ENCODE measurements around the gene CHD9.

CHD9 gene

GRCh38 chr16:53098526-53099317 lies 43.9 kb downstream of the CHD9 start:
- DNase-seq = peak; percentile 80

DNA sequence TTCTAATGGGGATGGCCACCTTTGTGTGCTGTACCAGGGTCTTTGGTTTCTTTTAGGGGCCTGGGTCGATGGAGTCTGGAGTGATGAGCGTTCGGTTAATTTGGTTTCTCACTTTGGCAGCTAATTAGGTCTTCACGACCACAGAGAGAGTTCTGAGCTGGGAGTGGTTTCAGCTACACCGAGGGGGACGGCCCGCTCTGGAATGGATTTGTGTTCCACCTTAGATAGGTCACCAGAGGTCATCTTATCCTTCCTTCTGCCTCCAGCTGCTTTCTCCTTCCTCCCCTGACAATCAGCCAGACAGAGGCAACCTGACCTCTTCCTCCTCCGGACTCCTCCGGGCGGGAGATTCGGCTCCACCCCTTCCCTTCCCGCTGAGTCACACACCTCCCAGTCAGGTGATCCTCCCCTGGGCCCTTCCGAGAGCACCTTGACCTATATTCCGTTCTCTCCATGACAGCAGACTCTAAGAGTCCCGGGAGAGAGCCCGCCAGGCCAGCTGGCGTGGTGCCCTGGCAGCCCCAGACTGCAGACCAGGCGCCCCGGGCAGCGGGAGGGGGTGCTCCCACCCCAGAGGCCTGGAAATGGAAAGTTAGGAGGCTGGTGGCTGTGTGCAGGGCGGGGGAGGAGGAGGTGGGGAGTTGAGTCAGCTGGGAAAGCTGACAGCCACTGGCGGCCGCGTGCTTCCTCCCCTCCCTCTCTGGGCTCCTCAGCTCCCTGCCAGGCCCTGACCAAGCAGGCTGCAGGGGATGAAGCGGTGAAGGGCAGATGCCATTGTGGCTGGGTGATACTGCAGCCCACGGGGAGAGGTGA lies 44.7 kb downstream of the CHD9 start:
- peak; percentile 86 for DNase-seq

DNA sequence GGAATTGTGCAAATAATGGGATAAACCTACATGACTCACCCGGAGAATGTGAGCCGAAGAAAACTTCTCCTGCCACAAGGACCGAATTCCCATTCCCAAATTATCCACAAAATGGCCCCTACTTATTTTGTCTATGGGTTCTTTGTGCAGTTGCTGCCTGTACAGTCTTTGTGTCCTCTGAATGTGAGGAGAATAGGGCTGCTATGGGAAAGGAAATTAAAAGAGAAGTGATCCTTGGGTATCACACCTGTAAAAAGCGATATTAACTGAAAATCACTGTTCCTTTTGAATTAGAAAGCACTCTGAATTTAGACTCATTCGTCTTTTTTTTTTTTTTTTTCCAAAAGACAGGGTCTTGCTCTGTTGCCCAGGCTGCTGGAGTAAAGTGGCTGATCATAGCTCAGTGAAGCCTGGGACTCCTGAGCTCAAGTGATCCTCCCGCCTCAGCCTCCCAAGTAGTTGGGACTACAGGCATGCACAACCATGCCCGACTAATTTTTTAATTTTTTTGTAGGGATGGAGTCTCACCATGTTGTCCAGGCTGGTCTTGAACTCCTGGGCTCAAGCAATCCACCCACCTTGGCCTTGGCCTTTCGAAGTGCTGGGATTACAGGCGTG lies 45.4 kb downstream of the CHD9 start:
- no peak for DNase-seq

DNA sequence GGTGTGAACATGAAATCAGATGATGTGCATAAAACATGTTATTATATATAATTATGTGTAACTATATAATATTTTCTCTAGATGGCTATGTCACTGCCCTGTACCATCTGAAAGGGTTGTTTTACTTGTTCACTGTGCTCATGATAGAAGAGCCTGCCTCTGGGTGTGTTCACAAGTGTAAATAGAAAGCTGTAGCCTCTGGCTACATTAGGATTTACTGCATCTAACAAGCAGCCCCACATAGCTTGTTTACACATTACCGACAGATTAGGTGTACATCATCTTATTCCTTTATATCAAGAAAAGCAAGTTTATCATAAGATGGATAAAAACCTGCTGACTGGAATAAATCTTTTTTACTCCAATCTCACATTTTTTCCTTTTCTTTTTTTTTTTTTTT lies 46.1 kb downstream of the CHD9 start:
- no peak for DNase-seq

DNA sequence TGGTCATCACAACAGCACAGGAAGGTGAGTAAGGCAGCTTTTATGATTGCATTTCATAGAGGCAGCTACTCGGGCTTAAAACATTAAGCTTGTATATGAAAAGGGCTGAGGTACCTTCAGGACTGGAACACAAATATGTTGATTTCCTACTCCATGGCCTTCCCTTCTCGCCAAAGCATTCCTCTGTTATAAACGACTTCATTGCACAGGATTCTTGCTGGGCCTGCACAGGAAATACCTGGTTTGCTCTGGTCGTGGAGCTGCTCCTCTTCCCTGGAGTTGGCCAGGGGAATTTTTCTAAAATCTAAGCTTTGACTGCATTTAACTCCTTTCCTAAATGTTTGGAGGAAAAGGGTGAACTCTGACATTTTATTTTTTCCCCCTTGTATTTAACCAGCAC lies 49.0 kb downstream of the CHD9 start:
- DNase-seq = no peak

- no peak for DNase-seq
Measured at GRCh38 chr16:53105565-53105964, 50.8 kb downstream of the CHD9 start.

- DNase-seq = peak; percentile 49
Measured at GRCh38 chr16:53111078-53111791, 56.4 kb downstream of the CHD9 start.

GRCh38 chr16:53112015-53112414 lies 57.2 kb downstream of the CHD9 start:
- peak; percentile 50 for DNase-seq

DNA sequence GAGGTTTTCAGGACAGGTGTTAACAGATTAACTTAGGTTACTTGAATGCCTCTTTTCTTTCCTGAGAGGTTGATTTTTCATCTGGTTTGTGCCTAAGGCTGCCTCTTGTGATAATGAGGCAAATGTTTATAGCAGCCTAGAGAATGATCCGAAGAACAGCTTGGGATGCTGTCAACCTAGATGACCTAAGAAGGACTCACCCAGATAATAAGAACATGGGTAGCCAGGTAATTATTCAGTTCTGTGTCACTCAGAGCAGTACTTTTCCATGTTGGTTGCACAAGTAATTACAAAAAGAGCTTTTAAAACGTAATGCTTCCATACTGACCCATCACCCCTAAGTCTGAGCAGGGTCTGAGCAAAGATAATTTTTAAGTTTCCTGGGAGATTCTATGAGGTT lies 60.3 kb downstream of the CHD9 start:
- no peak for DNase-seq

- no peak for DNase-seq
Measured at GRCh38 chr16:53115773-53116172, 61.0 kb downstream of the CHD9 start.

GRCh38 chr16:53121043-53121620 lies 66.3 kb downstream of the CHD9 start:
- peak; percentile 2 for DNase-seq

GRCh38 chr16:53121661-53122060 lies 66.9 kb downstream of the CHD9 start:
- DNase-seq = no peak

- DNase-seq = no peak
Measured at GRCh38 chr16:53123747-53124146, 69.0 kb downstream of the CHD9 start.

GRCh38 chr16:53126390-53126789 lies 71.6 kb downstream of the CHD9 start:
- no peak for DNase-seq

DNA sequence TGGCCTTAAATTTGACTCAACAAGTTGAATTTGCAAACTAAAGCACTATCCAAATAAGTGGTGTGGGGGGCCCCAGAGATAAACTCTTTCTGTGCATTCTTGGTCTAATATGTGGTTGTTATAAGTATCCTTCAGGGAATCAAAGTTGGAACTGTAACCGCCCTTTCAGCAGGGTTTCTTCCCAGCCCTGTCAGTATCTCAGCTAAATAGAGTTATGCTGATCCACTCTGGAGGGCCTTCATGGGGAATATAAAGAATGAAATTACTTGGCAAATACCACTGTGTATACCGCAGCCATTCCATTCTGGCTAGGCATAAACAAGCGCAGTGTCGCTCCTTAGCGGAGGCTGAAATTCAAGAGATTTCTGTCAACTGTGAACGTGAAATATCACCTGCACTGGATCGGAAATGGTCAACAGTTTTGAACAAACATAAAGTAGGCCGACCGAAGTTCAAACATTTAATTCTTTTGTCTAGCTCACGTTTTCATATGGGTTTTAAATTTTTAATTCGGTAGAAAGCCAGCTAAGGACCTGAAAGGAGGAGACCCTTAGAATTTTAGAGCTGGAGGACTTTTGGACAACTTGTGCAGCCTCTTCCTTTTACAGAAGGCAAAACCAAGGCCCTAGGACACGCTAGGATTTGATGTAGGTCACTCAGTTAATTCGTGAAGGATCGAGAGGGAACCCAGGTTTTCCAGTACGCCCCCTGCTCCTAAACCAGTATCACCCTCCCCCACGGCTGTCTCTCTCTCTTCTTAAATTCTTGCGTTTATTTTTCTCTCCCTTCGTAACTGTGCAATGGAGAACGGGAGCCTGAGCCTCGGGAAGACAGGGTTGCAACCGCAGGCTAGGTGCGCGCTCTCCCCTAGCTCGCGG lies 74.7 kb downstream of the CHD9 start:
- peak; percentile 32 for DNase-seq

DNA sequence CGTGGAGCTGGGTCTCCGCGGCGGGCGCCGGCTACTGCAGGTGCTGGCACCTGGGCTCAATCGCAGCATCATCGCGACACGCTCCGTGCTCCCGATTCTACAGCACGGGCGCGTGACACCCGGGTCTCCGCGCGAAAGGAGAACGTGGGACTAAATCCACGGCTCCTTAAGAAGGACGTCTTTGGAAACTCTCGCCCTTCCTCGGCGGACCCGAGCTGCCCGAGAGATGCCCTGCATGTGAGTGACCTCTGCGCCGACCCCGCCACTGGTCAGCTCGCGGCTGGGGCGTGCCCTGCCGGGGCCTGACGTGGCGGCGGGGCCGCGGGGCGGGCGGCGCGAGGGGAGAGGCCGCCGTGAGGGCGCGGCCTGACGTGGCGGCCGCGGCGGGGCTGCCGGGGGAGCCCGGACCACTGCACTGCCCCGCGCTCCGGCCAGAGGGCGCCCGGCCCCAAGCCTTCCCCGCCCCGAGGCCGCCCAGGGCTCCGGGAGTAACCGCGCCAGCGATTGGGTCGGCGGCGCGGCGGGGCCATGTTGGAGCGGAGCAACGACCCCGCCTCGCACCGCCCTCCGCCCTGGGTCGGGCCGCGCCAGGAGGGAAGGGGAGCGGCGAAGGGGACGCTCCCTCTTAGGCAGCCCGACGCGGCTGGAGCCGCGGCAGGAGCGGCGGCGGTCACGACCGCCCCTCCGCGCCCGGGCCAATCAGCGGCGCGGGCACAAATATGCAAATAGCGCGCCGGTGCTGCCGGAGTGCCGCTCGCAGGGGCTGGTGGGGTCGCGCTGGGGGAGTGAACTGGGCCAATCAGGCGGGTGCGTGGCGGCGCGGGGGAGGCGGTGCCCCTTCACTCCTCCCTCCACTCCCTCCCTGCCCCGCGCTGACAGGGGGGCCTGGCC lies 75.6 kb downstream of the CHD9 start:
- DNase-seq = peak; percentile 97

GRCh38 chr16:53131050-53131362 lies 76.2 kb downstream of the CHD9 start:
- DNase-seq = no peak

- DNase-seq = peak; percentile 32
Measured at GRCh38 chr16:53131363-53132071, 76.7 kb downstream of the CHD9 start.

GRCh38 chr16:53132406-53132805 lies 77.6 kb downstream of the CHD9 start:
- peak; percentile 26 for DNase-seq

DNA sequence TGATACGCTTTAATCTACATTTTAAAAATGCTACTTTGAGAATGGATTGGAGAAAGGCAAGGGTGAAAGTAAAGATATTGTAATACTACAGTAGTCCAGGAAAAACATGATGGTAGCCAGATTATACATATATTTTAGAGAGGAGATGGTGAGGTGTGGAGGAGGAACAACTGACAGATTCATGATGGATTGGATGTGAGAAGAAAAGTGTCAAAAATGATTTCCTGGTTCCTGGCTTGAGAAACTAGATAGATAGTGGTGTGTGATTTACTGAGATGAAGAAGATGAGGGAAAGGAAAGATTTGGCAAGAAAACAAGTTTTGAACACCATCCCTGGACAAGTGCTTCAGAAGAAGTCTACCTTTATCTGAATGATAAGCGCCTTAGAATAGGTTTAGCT lies 80.5 kb downstream of the CHD9 start:
- DNase-seq = no peak
